HepG2 (cell line): ENCODE data around the gene IQCN. TPM values are rescaled to one million over a fixed set of nuclear protein-coding genes. Genes with fewer than 3 reads are reported as not detected.

ENCODE experiments used
- BCL6 ChIP-seq: IDR thresholded peaks from 2 replicates; pipeline ENCODE4 v1.6.1; 2016; ENCODE audit warnings: missing genetic modification reagents, missing compliant biosample characterization
- HMGXB4 ChIP-seq, 2 experiments: sonication (generic) in 1 of 2; formaldehyde crosslinking in 1 of 2; IDR thresholded peaks; 2 replicates each; pipeline versions ENCODE4 v1.4.0 to v1.6.1; 2018 to 2020; ENCODE audit warnings: missing genetic modification reagents in 2 of 2, borderline replicate concordance in 1 of 2, low read depth in 1 of 2, mild to moderate bottlenecking in 1 of 2, missing biosample characterization in 1 of 2
- IRF9 ChIP-seq: sonication (generic); formaldehyde crosslinking; IDR thresholded peaks from 2 replicates; pipeline ENCODE4 v1.8.0; 2022; ENCODE audit warnings: missing genetic modification reagents, mild to moderate bottlenecking, borderline replicate concordance
- MXD4 ChIP-seq: IDR thresholded peaks from 2 replicates; pipeline ENCODE4 v1.6.1; 2016; ENCODE audit warnings: mild to moderate bottlenecking, missing biosample characterization, missing genetic modification reagents
- NFE2L2 ChIP-seq: fragments of 150-350 bp; IDR thresholded peaks from 2 replicates; pipeline ENCODE4 v1.6.1; 2014; ENCODE audit warnings: low read length
- PAF1 ChIP-seq: IDR thresholded peaks from 2 replicates; pipeline ENCODE4 v1.6.1; 2016; ENCODE audit warnings: missing genetic modification reagents, missing compliant biosample characterization
- PPARG ChIP-seq: conservative IDR thresholded peaks from 2 replicates; pipeline ENCODE4 v1.6.1; 2016; ENCODE audit warnings: missing biosample characterization, missing genetic modification reagents
- RXRB ChIP-seq: IDR thresholded peaks from 2 replicates; pipeline ENCODE4 v1.6.1; 2016; ENCODE audit warnings: borderline replicate concordance, missing genetic modification reagents, missing compliant biosample characterization
- SATB2 ChIP-seq: sonication (generic); formaldehyde crosslinking; IDR thresholded peaks from 2 replicates; pipeline ENCODE4 v1.5.0; 2020; ENCODE audit warnings: missing genetic modification reagents
- THAP9 ChIP-seq: sonication (generic); formaldehyde crosslinking; IDR thresholded peaks from 2 replicates; pipeline ENCODE4; 2020; ENCODE audit warnings: missing genetic modification reagents, mild to moderate bottlenecking, borderline replicate concordance
- ZBTB4 ChIP-seq: sonication (generic); formaldehyde crosslinking; IDR thresholded peaks from 2 replicates; pipeline ENCODE4 v1.4.0; 2020; ENCODE audit warnings: missing genetic modification reagents, mild to moderate bottlenecking, borderline replicate concordance
- ZNF24 ChIP-seq: fragments of 450-650 bp; IDR thresholded peaks from 2 replicates; pipeline ENCODE4 v1.6.1; 2017; ENCODE audit warnings: antibody characterized with exemption, mild to moderate bottlenecking
- ZNF253 ChIP-seq: sonication (generic); formaldehyde crosslinking; IDR thresholded peaks from 2 replicates; pipeline ENCODE4 v1.8.0; 2022; ENCODE audit warnings: mild to moderate bottlenecking, missing genetic modification reagents, borderline replicate concordance
- ZNF329 ChIP-seq: sonication (generic); formaldehyde crosslinking; IDR thresholded peaks from 2 replicates; pipeline ENCODE4 v1.9.0; 2021; ENCODE audit warnings: low read depth, mild to moderate bottlenecking, missing genetic modification reagents
- ZNF639 ChIP-seq: conservative IDR thresholded peaks from 2 replicates; pipeline ENCODE4 v1.6.1; 2018; ENCODE audit warnings: missing genetic modification reagents
- ZNF713 ChIP-seq: sonication (generic); formaldehyde crosslinking; IDR thresholded peaks from 2 replicates; pipeline ENCODE4 v1.4.0; 2020; ENCODE audit warnings: mild to moderate bottlenecking, missing genetic modification reagents
- ZNF75D ChIP-seq: sonication (generic); formaldehyde crosslinking; IDR thresholded peaks from 2 replicates; pipeline ENCODE4 v1.8.1; 2023; ENCODE audit warnings: missing genetic modification reagents, mild to moderate bottlenecking, borderline replicate concordance
- ZNF776 ChIP-seq: sonication (generic); formaldehyde crosslinking; IDR thresholded peaks from 2 replicates; pipeline ENCODE4 v1.4.0; 2020; ENCODE audit warnings: mild to moderate bottlenecking, missing genetic modification reagents
- polyA plus RNA-seq, 8 experiments: library from polyadenylated mRNA; depleted of rRNA in 3 of 8; stranded (reverse) in 7 of 8; unstranded in 1 of 8; fragments of >200 nt; fragmentation: Illumina TruSeq in 4 of 8; extraction: Trizol in 4 of 8; gene quantifications; 2 replicates each; pipeline versions ENCODE4 v1.2.1 to v1.2.3, GENCODE V29; 2011 to 2016; ENCODE audit warnings: low read depth in 4 of 8, missing spikeins in 1 of 8, mixed read lengths in 1 of 8; ENCODE audit not compliant: insufficient read depth in 1 of 8
- total RNA-seq, 5 experiments: library from RNA; depleted of rRNA; stranded (reverse); fragments of >200 nt; fragmentation: Illumina TruSeq; extraction: Trizol; gene quantifications; 2 replicates each; pipeline ENCODE4 v1.2.3, GENCODE V29; 2016; ENCODE audit warnings: low read depth in 1 of 5

The IQCN gene
- total and polyA plus RNA-seq, 2 of the 13 experiments (the other 11 are each of a cell fraction or from before 2014, with no cell fraction given) = 0.04 to 0.18 TPM

- TF ChIP-seq HMGXB4 (CRISPR knock-in tag; IDR thresholded peaks at IDR 0.05; ENCODE audit: borderline replicate concordance in 1 of 2, low read depth in 1 of 2) (0 out of 4 replicates have a peak, but pooled peaks of 1 of the 2 experiments have one; percentile 12), ZNF253 (CRISPR knock-in tag) (no peak), THAP9 (no peak), PPARG (no peak), ZNF713 (CRISPR knock-in tag) (peak; percentile 8; the same call in 1 of the 2 replicates), BCL6 (CRISPR knock-in tag) (no peak), SATB2 (CRISPR knock-in tag) (no peak), ZNF24 (no peak), MXD4 (no peak), RXRB (CRISPR knock-in tag) (0 out of 2 replicates have a peak, but pooled peaks have one; percentile 0), ZNF75D (CRISPR knock-in tag) (no peak), ZNF329 (CRISPR knock-in tag) (no peak), ZNF639 (no peak), ZBTB4 (CRISPR knock-in tag) (no peak), ZNF776 (peak; percentile 66; the same call in 1 of the 2 replicates), IRF9 (CRISPR knock-in tag) (0 out of 2 replicates have a peak, but pooled peaks have one; percentile 13), PAF1 (CRISPR knock-in tag) (no peak), NFE2L2 (no peak)
Measured at GRCh38 chr19:18224525-18225354, 49.5 kb downstream of the IQCN start (continued).
